Measurements from ENCODE around the gene WASHC4. TPM values are rescaled to one million over a fixed set of nuclear protein-coding genes. Genes with fewer than 3 reads are reported as not detected.

Gene WASHC4
- total RNA-seq, 1 donor from 2014 or later = 50.9 TPM

- Mint-ChIP-seq H3K4me3 (no peak overlapping the region), H3K27ac (no peak overlapping the region), H3K4me1 (no peaks in the 10 kb centered on the region), H3K27me3 (ENCODE audit: low read depth) (no peaks in the 10 kb centered on the region), H3K9me3 (no peaks in the 10 kb centered on the region), H3K36me3 (no peaks in the 10 kb centered on the region)
- no peak for DNase-seq (ENCODE audit: low spot score in 2 of 2, unreplicated experiment in 2 of 2)
- TF ChIP-seq, protein P1, sequence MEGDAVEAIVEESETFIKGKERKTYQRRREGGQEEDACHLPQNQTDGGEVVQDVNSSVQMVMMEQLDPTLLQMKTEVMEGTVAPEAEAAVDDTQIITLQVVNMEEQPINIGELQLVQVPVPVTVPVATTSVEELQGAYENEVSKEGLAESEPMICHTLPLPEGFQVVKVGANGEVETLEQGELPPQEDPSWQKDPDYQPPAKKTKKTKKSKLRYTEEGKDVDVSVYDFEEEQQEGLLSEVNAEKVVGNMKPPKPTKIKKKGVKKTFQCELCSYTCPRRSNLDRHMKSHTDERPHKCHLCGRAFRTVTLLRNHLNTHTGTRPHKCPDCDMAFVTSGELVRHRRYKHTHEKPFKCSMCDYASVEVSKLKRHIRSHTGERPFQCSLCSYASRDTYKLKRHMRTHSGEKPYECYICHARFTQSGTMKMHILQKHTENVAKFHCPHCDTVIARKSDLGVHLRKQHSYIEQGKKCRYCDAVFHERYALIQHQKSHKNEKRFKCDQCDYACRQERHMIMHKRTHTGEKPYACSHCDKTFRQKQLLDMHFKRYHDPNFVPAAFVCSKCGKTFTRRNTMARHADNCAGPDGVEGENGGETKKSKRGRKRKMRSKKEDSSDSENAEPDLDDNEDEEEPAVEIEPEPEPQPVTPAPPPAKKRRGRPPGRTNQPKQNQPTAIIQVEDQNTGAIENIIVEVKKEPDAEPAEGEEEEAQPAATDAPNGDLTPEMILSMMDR (IDR thresholded peaks at IDR 0.05; ENCODE audit: unreplicated experiment) = no peak
Observed at GRCh38 chr12:105069936-105070702, 37.4 kb upstream of the WASHC4 start.

- H3K27ac Mint-ChIP-seq = no peak overlapping the region
- no peaks in the 10 kb centered on the region for H3K9me3 Mint-ChIP-seq
- TF ChIP-seq, protein P1 (IDR thresholded peaks at IDR 0.05; ENCODE audit: unreplicated experiment) = no peak
- DNase-seq (ENCODE audit: low spot score in 2 of 2, unreplicated experiment in 2 of 2) = no peak
- H3K27me3 Mint-ChIP-seq (ENCODE audit: low read depth) = no peaks in the 10 kb centered on the region
- no peak overlapping the region for H3K4me3 Mint-ChIP-seq
- no peaks in the 10 kb centered on the region for H3K4me1 Mint-ChIP-seq
- H3K36me3 Mint-ChIP-seq = no peaks in the 10 kb centered on the region
Observed at GRCh38 chr12:105071981-105072380, 35.5 kb upstream of the WASHC4 start.

DNA sequence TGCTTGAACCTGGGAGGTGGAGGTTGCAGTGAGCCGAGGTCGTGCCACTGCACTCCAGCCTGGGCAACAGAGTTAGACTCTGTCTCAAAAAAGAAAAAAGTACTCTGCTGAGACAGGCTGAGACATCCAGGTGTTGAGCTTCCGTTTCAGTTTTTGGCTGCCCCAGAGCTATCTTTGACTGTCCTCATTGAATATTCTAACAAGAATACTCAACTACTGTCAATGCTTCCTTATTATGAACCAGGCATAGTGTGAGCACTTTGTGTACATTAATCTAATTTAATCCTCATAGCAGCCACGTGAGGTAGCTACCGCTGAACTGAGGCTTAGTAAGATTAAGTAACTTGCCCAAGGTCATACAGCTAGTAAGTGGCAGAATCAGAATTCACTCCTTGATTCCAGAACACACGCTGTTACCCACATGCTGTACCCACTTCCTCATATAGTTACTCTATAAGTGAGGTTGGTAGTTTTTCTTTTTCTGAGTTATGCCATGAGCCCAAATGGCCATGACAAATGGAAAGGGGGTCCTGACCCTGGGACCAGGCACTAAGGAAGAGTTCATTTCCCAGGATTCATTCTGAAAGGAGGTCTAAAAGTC is 34.5 kb upstream of the WASHC4 start:
- Mint-ChIP-seq H3K4me1 (no peaks in the 10 kb centered on the region), H3K27ac (no peak overlapping the region), H3K4me3 (no peak overlapping the region), H3K27me3 (ENCODE audit: low read depth) (no peaks in the 10 kb centered on the region), H3K9me3 (no peaks in the 10 kb centered on the region), H3K36me3 (no peaks in the 10 kb centered on the region)
- TF ChIP-seq, protein P1 (IDR thresholded peaks at IDR 0.05; ENCODE audit: unreplicated experiment) = no peak
- no peak for DNase-seq (ENCODE audit: low spot score in 2 of 2, unreplicated experiment in 2 of 2)

- Mint-ChIP-seq H3K4me1 (no peaks in the 10 kb centered on the region), H3K27ac (no peak overlapping the region), H3K36me3 (no peaks in the 10 kb centered on the region), H3K27me3 (ENCODE audit: low read depth) (no peaks in the 10 kb centered on the region), H3K9me3 (no peaks in the 10 kb centered on the region), H3K4me3 (no peak overlapping the region)
- DNase-seq (ENCODE audit: low spot score in 2 of 2, unreplicated experiment in 2 of 2) = no peak
- TF ChIP-seq, protein P1 (IDR thresholded peaks at IDR 0.05; ENCODE audit: unreplicated experiment) = no peak
Observed at GRCh38 chr12:105076098-105076497, 31.4 kb upstream of the WASHC4 start.

- H3K4me1 Mint-ChIP-seq = no peaks in the 10 kb centered on the region
- peaks cover 3% of the 10 kb centered on the region for H3K27me3 Mint-ChIP-seq (ENCODE audit: low read depth)
- no peak for DNase-seq (ENCODE audit: low spot score in 2 of 2, unreplicated experiment in 2 of 2)
- no peak overlapping the region for H3K27ac Mint-ChIP-seq
- TF ChIP-seq, protein P1 (IDR thresholded peaks at IDR 0.05; ENCODE audit: unreplicated experiment) = no peak
- H3K36me3 Mint-ChIP-seq = no peaks in the 10 kb centered on the region
- no peak overlapping the region for H3K4me3 Mint-ChIP-seq
- H3K9me3 Mint-ChIP-seq = no peaks in the 10 kb centered on the region
Observed at GRCh38 chr12:105076913-105077312, 30.6 kb upstream of the WASHC4 start.

Data from mesothelial cell of epicardium (in vitro differentiated cells).